Pancreas (tissue), 10 donors: ENCODE results near the gene SLC32A1. TPM values are rescaled to one million over a fixed set of nuclear protein-coding genes. Genes with fewer than 3 reads are reported as not detected.

ENCODE experiments used
- ATAC-seq, 4 donors: fragments of 200-7000 bp; cut with Tn5 transposase; one replicate each; pipeline versions ENCODE4 v1.8.0 to v1.9.1; 2020; ENCODE audit warnings: mild to moderate bottlenecking in 4 of 4, moderate library complexity in 4 of 4
- DNase-seq, 6 donors: peaks; one replicate each; pipeline ENCODE4 v3.0.0-alpha.2; 2020
- FAIRE-seq: peaks from 2 replicates; lab custom pipeline; 2012; peaks lifted over from hg19 to GRCh38; lab: Jason Lieb, UNC
- H3K27ac ChIP-seq, 4 donors: fragments of 200-600 bp; sonication (generic); 1 replicate in 3 of 4; 2 replicates in 1 of 4; pipeline versions ENCODE4 v1.5.0 to v1.8.0; 2020
- H3K27me3 ChIP-seq, 4 donors: fragments of 200-600 bp; one replicate each; pipeline ENCODE4 v1.8.0; 2021
- H3K36me3 ChIP-seq, 3 donors: fragments of 200-600 bp; sonication (generic) in 1 of 3; one replicate each; pipeline versions ENCODE4 v1.5.0 to v1.8.0; 2020 to 2021
- H3K4me1 ChIP-seq, 3 donors: fragments of 200-600 bp; one replicate each; pipeline ENCODE4 v1.8.0; 2021
- H3K4me3 ChIP-seq, 4 donors: fragments of 200-600 bp; sonication (generic) in 2 of 4; one replicate each; pipeline versions ENCODE4 v1.5.0 to v1.8.0; 2020 to 2021
- H3K9me3 ChIP-seq, 4 donors: fragments of 200-600 bp; one replicate each; pipeline ENCODE4 v1.8.0; 2021
- CTCF ChIP-seq, 4 donors: fragments of 200-600 bp; sonication (generic) in 3 of 4; IDR thresholded peaks; one replicate each; pipeline versions ENCODE4 v1.5.0 to v1.8.0; 2021; ENCODE audit warnings: antibody characterized with exemption in 4 of 4
- WGBS, 2 donors: extraction: QIAGEN DNeasy Blood & Tissue Kit; methylation state at CpG; one replicate each; pipeline ENCODE4 v1.1.7; 2013; 5-methylcytosine and 5-hydroxymethylcytosine counted together
- intact Hi-C, 3 donors: fragments of 100-400 bp; cut with DNase I; formaldehyde crosslinking; loops; one replicate each; pipeline versions ENCODE4 v1.11.1 to v1.14.2; 2022
- polyA plus RNA-seq, 2 donors: library from polyadenylated mRNA; stranded (reverse); fragments of 200-250 nt; gene quantifications; one replicate each; pipeline ENCODE4 v1.2.3, GENCODE V29; 2013
- total RNA-seq, 6 donors: library from RNA; stranded (reverse); fragmentation: NEBNext Ultra II Directional in 4 of 6; extraction: Animal tissue kit (Norgen Biotek cat#: 25700) in 4 of 6; gene quantifications; one replicate each; pipeline versions ENCODE4 v1.2.1 to v1.2.4, GENCODE V29; 2021 to 2023
- donor health status: healthy with polysubstance abuse.
- donor health status: DM: no; HTN: no; CAD: no; lungs with moderate emphysema.
- donor health status: DM: no; HTN: no; CAD: no.
- donor health status: control.
- donor health status: control.
- donor health status: Bipolar disorder and iron deficiency.
- donor health status: DM: yes; HTN: yes; CAD: no.
- donor health status: DM: no; HTN: no; CAD: no.
- donor health status: DM: no; HTN: no; CAD: no.
- donor health status: DM: yes; HTN: yes; CAD: no.

The SLC32A1 gene
- total and polyA plus RNA-seq, 8 donors = not detected

DNA sequence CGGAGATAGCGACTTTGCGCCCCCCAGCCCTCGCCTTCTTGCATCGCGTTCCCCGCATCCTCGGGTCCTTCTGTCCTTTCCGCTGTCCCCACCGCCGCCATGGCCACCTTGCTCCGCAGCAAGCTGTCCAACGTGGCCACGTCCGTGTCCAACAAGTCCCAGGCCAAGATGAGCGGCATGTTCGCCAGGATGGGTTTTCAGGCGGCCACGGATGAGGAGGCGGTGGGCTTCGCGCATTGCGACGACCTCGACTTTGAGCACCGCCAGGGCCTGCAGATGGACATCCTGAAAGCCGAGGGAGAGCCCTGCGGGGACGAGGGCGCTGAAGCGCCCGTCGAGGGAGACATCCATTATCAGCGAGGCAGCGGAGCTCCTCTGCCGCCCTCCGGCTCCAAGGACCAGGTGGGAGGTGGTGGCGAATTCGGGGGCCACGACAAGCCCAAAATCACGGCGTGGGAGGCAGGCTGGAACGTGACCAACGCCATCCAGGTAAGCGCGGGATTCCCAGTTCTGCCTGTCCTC is 401 bp downstream of the SLC32A1 start:
- no peak for TF ChIP-seq CTCF (IDR thresholded peaks at IDR 0.05)
- 2 to 3% methylated on average over 42 to 46 of the region's 46 CpGs for WGBS, 2 donors
- H3K4me3 ChIP-seq = no peak overlapping the region
- FAIRE-seq = no peak
- intact Hi-C loops = no loop called here
- no peaks in the 10 kb centered on the region for H3K4me1 ChIP-seq
- H3K27ac ChIP-seq = no peak overlapping the region
- H3K36me3 ChIP-seq = no peaks in the 10 kb centered on the region
- peak in 2 of 6 donors; percentile 56 to 60 for DNase-seq
- H3K9me3 ChIP-seq = no peaks in the 10 kb centered on the region
- ATAC-seq = no peak
- peaks cover 0 to 57% (median 21%) of the 10 kb centered on the region in 4 donors for H3K27me3 ChIP-seq

DNA sequence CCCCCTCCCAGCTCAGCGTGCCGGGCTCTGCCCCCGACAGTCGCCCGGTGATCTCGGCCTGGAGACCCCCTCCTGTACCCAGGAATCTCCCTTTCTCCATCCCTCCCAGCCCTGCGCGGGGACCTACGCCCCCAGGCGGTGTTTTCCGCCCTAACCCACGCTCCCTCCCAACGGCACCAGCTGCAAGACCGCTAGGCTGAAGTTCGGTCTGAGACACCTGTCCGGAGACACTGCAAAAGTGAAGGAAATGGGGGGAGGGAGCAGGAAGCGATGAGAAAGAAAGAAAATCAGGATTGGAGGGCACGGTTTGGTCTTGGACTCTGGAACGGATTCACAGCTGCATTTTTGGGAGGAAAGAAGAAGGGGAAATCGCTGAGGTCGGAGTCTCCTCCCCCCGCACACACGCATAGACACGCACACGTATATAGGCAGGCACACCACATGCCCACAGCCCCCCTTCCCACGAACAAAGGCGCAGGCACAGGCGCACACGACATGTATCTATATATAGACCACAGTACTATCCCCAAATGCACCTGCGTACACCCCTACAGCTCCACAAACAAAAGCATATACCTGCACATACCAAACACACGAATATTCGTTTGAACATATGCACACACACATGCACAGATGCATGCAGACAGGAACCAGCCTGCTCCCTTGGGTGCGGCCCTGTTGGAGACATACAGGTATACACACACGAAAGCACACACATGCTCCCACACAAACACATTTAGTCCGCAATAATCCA is 1.0 kb downstream of the SLC32A1 start:
- TF ChIP-seq CTCF (IDR thresholded peaks at IDR 0.05) = no peak
- intact Hi-C loops = no loop called here
- H3K36me3 ChIP-seq = no peaks in the 10 kb centered on the region
- ATAC-seq = no peak
- no peak overlapping the region for H3K4me3 ChIP-seq
- no peaks in the 10 kb centered on the region for H3K4me1 ChIP-seq
- DNase-seq = no peak
- H3K27ac ChIP-seq = no peak overlapping the region
- H3K27me3 ChIP-seq = peaks cover 0 to 64% (median 21%) of the 10 kb centered on the region in 4 donors
- H3K9me3 ChIP-seq = no peaks in the 10 kb centered on the region
- WGBS, 2 donors = 6 to 7% methylated on average over 35 of the region's 35 CpGs
- no peak for FAIRE-seq

- H3K27me3 ChIP-seq = peaks cover 0 to 69% (median 21%) of the 10 kb centered on the region in 4 donors
Measured at GRCh38 chr20:38725931-38726803, 1.9 kb downstream of the SLC32A1 start.

More at GRCh38 chr20:38725931-38726803, 1.9 kb downstream of the SLC32A1 start:
- Histone ChIP-seq H3K36me3 (no peaks in the 10 kb centered on the region), H3K4me3 (no peak overlapping the region), H3K9me3 (no peaks in the 10 kb centered on the region), H3K27ac (no peak overlapping the region), H3K4me1 (peaks cover 0 to under 1% (median 0%) of the 10 kb centered on the region in 3 donors)
- FAIRE-seq (no peak), ATAC-seq (peak in 3 of 4 donors; percentile 49 to 76 (median 60)), DNase-seq (peak in 5 of 6 donors; percentile 22 to 76 (median 50))
- intact Hi-C loops = no loop called here
- no peak for TF ChIP-seq CTCF (IDR thresholded peaks at IDR 0.05)
- 12% methylated on average over 51 to 53 of the region's 53 CpGs for WGBS, 2 donors
